ENCODE data around the gene UBE2N.

The UBE2N gene

DNA sequence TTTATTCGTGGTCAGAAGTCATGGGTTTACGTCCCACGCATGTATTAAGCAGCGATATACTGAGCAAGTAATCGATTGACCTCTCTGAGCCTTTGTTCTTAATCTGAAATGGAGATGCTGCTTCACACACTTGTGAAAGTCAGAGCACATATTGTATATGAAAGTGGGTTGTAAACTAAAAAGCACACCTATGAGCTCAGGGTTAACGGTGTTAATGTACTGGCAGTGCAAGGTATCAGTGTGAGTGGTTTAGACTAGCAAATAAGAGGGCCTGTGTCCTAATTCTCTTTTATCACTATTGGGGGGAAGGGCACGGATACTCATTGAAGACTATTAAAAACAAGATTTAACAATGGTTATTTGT is 26.2 kb upstream of the UBE2N start:
- in situ Hi-C loops (cut with MboI; ENCODE audit: low sequenced_read_pairs, unreplicated experiment), result no loop called here
- TF ChIP-seq, protein P1, sequence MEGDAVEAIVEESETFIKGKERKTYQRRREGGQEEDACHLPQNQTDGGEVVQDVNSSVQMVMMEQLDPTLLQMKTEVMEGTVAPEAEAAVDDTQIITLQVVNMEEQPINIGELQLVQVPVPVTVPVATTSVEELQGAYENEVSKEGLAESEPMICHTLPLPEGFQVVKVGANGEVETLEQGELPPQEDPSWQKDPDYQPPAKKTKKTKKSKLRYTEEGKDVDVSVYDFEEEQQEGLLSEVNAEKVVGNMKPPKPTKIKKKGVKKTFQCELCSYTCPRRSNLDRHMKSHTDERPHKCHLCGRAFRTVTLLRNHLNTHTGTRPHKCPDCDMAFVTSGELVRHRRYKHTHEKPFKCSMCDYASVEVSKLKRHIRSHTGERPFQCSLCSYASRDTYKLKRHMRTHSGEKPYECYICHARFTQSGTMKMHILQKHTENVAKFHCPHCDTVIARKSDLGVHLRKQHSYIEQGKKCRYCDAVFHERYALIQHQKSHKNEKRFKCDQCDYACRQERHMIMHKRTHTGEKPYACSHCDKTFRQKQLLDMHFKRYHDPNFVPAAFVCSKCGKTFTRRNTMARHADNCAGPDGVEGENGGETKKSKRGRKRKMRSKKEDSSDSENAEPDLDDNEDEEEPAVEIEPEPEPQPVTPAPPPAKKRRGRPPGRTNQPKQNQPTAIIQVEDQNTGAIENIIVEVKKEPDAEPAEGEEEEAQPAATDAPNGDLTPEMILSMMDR (IDR thresholded peaks at IDR 0.05; ENCODE audit: borderline replicate concordance, control extremely low read depth, extremely low read depth, insufficient read depth, missing control alignments), result no peak
- no peak for DNase-seq (ENCODE audit: low spot score)

DNA sequence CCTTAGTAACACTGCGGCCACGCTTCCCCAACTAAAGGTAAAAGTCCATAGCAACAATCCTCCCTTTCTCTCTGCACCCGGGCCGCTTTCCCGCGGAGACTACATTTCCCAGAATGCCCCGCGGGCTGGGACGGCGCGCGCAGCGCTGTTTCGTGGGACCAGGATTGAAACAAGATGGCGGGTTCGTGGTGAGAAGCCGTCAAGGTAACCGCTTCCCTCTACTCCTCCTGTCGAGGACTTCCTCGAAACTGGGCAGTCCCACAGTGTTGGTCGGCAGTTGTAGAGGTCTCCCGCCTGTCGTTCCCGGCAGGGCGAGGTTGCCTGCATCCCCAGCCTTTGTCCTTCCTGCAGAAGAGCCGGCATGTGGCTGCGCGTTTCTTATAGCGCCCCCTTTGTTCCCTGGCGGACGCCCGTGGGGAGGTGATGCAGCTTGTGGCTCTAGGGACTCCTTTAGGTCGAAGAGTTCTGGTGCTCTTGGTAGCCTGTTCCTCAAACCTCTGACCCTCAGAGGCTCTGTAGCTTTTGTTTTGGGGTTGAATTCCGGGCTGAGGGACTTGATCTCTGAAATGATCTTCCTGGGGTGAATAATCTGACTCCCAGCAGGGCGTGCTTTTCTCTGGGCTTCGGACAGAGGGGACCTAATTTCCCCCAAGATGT is 25.7 kb upstream of the UBE2N start, which contains the start of gene MRPL42:
Gene MRPL42, plus strand, starts transcription at position 164 of the 657 bp plus-strand sequence. CDS start 1,772 bp downstream, outside the sequence.
- TF ChIP-seq, protein P1 (IDR thresholded peaks at IDR 0.05; ENCODE audit: borderline replicate concordance, control extremely low read depth, extremely low read depth, insufficient read depth, missing control alignments), result peak; percentile 81
- in situ Hi-C loops (cut with MboI; ENCODE audit: low sequenced_read_pairs, unreplicated experiment), result no loop called here
- peak; percentile 84 for DNase-seq (ENCODE audit: low spot score)

DNA sequence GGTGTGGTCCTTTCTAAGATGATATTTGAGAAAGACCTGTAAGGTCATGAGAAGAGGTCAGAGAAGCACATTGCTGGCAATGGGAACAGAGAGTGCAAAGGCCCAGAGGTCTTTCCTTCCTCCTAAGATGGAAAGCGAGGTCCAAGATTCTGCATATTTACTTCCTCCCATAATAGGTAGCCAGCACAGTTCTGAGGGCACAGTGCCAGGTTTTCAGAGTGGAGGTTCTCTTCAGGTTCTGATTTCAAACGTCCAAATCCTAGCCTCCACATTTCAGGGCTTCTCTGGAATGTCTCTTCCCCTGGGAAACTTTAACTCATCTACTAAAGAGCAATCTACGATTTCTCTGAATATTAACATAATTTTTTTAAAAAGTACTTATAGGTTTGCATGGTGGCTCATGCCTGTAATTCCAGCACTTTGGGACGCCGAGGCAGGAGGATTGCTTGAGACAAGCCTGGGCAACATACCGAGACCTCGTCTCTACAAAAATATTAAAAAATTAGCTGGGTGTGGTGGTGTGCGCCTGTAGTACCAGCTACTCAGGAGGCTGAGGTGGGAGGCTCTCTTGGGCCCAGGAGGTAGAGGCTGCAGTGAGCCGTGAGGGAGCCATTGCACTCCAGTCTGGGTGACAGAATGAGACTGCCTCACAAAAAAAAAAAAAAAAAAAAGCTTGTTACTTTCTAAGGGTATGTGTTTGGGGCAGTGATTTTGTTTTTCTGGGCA is 25.0 kb upstream of the UBE2N start:
- TF ChIP-seq, protein P1 (IDR thresholded peaks at IDR 0.05; ENCODE audit: borderline replicate concordance, control extremely low read depth, extremely low read depth, insufficient read depth, missing control alignments), result no peak
- DNase-seq (ENCODE audit: low spot score), result no peak
- in situ Hi-C loops (cut with MboI; ENCODE audit: low sequenced_read_pairs, unreplicated experiment), result no loop called here

DNA sequence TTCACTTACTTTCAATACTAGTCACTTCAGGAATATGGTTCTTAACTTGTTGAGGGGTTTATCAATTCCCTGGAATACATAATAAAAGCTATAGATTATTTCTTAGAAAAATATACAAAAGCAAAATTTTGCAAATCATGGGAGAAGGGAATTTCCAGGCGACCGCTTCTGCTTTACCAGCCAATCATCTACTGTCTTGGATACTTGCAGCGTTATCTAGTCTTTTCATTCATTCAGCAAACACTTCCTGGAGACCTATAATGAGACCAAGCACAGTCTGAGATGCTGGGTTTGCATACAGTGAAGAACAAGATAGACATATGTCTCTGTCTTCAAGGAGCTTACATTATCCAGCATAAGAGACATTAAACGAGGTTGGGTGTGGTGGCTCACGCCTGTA is 24.1 kb upstream of the UBE2N start:
- TF ChIP-seq, protein P1 (IDR thresholded peaks at IDR 0.05; ENCODE audit: borderline replicate concordance, control extremely low read depth, extremely low read depth, insufficient read depth, missing control alignments), result no peak
- in situ Hi-C loops (cut with MboI; ENCODE audit: low sequenced_read_pairs, unreplicated experiment), result no loop called here
- no peak for DNase-seq (ENCODE audit: low spot score)

DNA sequence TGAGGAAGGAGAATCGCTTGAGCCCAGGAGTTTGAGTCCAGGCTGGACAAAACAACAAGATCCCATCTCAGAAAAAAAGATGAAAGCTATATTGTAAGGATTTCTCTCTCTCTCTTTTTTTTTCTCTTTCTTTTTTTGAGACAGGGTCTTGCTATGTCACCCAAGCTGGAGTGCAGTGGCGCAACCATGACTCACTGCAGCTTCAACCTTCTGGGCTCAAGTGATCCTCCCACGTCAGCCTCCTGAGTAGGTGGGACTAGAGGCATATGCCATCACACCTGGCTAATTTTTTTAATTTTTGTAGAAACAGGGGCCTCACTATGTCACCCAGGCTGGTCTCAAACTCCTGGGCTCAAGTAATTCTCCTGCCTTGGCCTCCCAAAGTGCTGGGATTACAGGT is 19.8 kb upstream of the UBE2N start:
- DNase-seq (ENCODE audit: low spot score), result no peak
- TF ChIP-seq, protein P1 (IDR thresholded peaks at IDR 0.05; ENCODE audit: borderline replicate concordance, control extremely low read depth, extremely low read depth, insufficient read depth, missing control alignments), result no peak
- in situ Hi-C loops (cut with MboI; ENCODE audit: low sequenced_read_pairs, unreplicated experiment), result no loop called here

DNA sequence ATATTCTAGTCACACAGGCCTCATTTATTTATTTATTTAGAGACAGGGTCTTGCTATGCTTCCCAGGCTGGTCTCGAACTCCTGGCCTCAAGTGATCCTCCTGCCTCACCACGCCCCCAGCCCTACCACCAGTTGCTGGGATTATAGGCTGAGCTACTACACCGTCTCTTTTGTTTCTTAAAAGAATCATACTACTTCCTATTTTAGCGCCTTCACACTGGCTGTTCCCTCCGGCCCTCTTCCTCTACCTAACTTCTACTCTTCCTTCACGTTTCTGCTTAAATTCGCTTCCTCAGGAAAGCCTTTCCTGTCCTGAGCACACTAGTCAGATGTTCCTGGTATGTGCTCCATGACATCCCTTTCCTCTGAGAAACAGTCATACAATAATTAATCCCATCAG is 19.2 kb upstream of the UBE2N start:
- in situ Hi-C loops (cut with MboI; ENCODE audit: low sequenced_read_pairs, unreplicated experiment), result no loop called here
- no peak for DNase-seq (ENCODE audit: low spot score)
- TF ChIP-seq, protein P1 (IDR thresholded peaks at IDR 0.05; ENCODE audit: borderline replicate concordance, control extremely low read depth, extremely low read depth, insufficient read depth, missing control alignments), result no peak

All from GM13976 (cell line).